Neural cell (in vitro differentiated cells): Measurements from ENCODE around the gene NCEH1. TPM values are rescaled to one million over a fixed set of nuclear protein-coding genes. Genes with fewer than 3 reads are reported as not detected.
A peak's percentile ranks its signal among the peaks of the same experiment; 100 is the strongest.
"Not testable (repeated sequence)": the region's sequence is repeated elsewhere in the genome, so short reads cannot be mapped to it uniquely, and the experiment has no call there.

ENCODE experiments used
- H2AFZ ChIP-seq: fragments of 200-600, 300-800 bp; sonication (generic), shearing (Covaris generic); 2 replicates; pipeline ENCODE4 v1.6.0; 2014; ENCODE audit warnings: low read depth, mild to moderate bottlenecking, antibody characterized with exemption, low read length, moderate library complexity
- H3F3A ChIP-seq: fragments of 200-600 bp; shearing (Covaris generic); 2 replicates; pipeline ENCODE4 v1.6.1; 2016; ENCODE audit warnings: mild to moderate bottlenecking, moderate library complexity, mixed read lengths, antibody characterized with exemption, low read length; ENCODE audit not compliant: insufficient read depth, poor library complexity, severe bottlenecking
- H3K27ac ChIP-seq: fragments of 200-600, 300-800 bp; sonication (generic), shearing (Covaris generic); 2 replicates; pipeline ENCODE4 v1.5.1; 2014; ENCODE audit warnings: mild to moderate bottlenecking, low read length, moderate library complexity
- H3K27me3 ChIP-seq: fragments of 300-800, 200-600 bp; sonication (generic), shearing (Covaris generic); 2 replicates; pipeline ENCODE4 v1.6.0; 2014; ENCODE audit warnings: mild to moderate bottlenecking, low read depth, low read length, moderate library complexity; ENCODE audit not compliant: insufficient read depth
- H3K36me3 ChIP-seq: fragments of 300-800, 200-600 bp; sonication (generic), shearing (Covaris generic); 2 replicates; pipeline ENCODE4 v1.5.1; 2014; ENCODE audit warnings: mild to moderate bottlenecking, antibody characterized with exemption, low read length, moderate library complexity; ENCODE audit not compliant: insufficient read depth
- H3K4me2 ChIP-seq: fragments of 300-800, 200-600 bp; sonication (generic), shearing (Covaris generic); 2 replicates; pipeline ENCODE4 v1.6.0; 2014; ENCODE audit warnings: mild to moderate bottlenecking, low read length
- H3K4me3 ChIP-seq: fragments of 300-800, 200-600 bp; sonication (generic), shearing (Covaris generic); 2 replicates; pipeline ENCODE4 v1.5.1; 2014; ENCODE audit warnings: mild to moderate bottlenecking, low read length, moderate library complexity
- H3K79me2 ChIP-seq: fragments of 200-600 bp; shearing (Covaris generic); replicated peaks from 2 replicates; pipeline ENCODE4 v1.6.0; 2014; ENCODE audit warnings: mild to moderate bottlenecking, low read length, moderate library complexity; ENCODE audit not compliant: insufficient read depth
- H3K9ac ChIP-seq: fragments of 300-800, 200-600 bp; sonication (generic), shearing (Covaris generic); 2 replicates; pipeline ENCODE4 v1.6.1; 2016; ENCODE audit warnings: mild to moderate bottlenecking, low read length, mixed read lengths
- H3K9me2 ChIP-seq: fragments of 200-600 bp; shearing (Covaris generic); 2 replicates; pipeline ENCODE4 v1.6.1; 2016; ENCODE audit warnings: mild to moderate bottlenecking, low read length, mixed read lengths; ENCODE audit not compliant: insufficient read depth
- H3K9me3 ChIP-seq: fragments of 200-600, 300-800 bp; sonication (generic), shearing (Covaris generic); 2 replicates; pipeline ENCODE4 v1.6.1; 2016; ENCODE audit warnings: mild to moderate bottlenecking, mixed run types, low read length, moderate library complexity, mixed read lengths
- H4K20me1 ChIP-seq: fragments of 200-600 bp; shearing (Covaris generic); 2 replicates; pipeline ENCODE4 v1.6.1; 2016; ENCODE audit warnings: mild to moderate bottlenecking, mixed run types; ENCODE audit not compliant: insufficient read depth
- EP300 ChIP-seq: fragments of 450-650 bp; conservative IDR thresholded peaks from 2 replicates; pipeline ENCODE4 v1.6.1; 2014; ENCODE audit warnings: antibody characterized with exemption, mild to moderate bottlenecking, moderate library complexity; ENCODE audit not compliant: poor library complexity, severe bottlenecking
- EZH2 ChIP-seq: fragments of 200-600, 300-800 bp; shearing (Covaris generic), sonication (generic); IDR thresholded peaks from 2 replicates; pipeline ENCODE4 v1.6.1; 2014; ENCODE audit warnings: antibody characterized with exemption, low read length, borderline replicate concordance, mild to moderate bottlenecking; ENCODE audit not compliant: insufficient read depth, poor library complexity, severe bottlenecking
- MXI1 ChIP-seq: fragments of 450-650 bp; conservative IDR thresholded peaks from 2 replicates; pipeline ENCODE4 v1.6.1; 2014; ENCODE audit warnings: antibody characterized with exemption, mild to moderate bottlenecking; ENCODE audit not compliant: poor library complexity, severe bottlenecking
- POLR2AphosphoS5 ChIP-seq: IDR thresholded peaks from 2 replicates; pipeline ENCODE4 v1.6.1; 2012
- RAD21 ChIP-seq: fragments of 450-650 bp; conservative IDR thresholded peaks from 2 replicates; pipeline ENCODE4 v1.6.1; 2014; ENCODE audit warnings: antibody characterized with exemption, mild to moderate bottlenecking, moderate library complexity
- REST ChIP-seq: IDR thresholded peaks from 2 replicates; pipeline ENCODE4 v1.6.1; 2012; ENCODE audit warnings: borderline replicate concordance
- SMC3 ChIP-seq: fragments of 450-650 bp; conservative IDR thresholded peaks from 2 replicates; pipeline ENCODE4 v1.6.1; 2014; ENCODE audit warnings: antibody characterized with exemption, mild to moderate bottlenecking, moderate library complexity; ENCODE audit not compliant: poor library complexity
- TAF1 ChIP-seq: IDR thresholded peaks from 2 replicates; pipeline ENCODE4 v1.6.1; 2012; ENCODE audit warnings: low read depth
- polyA minus RNA-seq: library from RNA; depleted of rRNA, polyadenylated mRNA; stranded (reverse); fragments of >200 nt; gene quantifications from 2 replicates; pipeline ENCODE4 v1.2.3, GENCODE V29; 2014
- polyA plus RNA-seq: library from polyadenylated mRNA; depleted of rRNA; stranded (reverse); fragments of >200 nt; gene quantifications from 2 replicates; pipeline ENCODE4 v1.2.3, GENCODE V29; 2014
- TF ChIP-seq, protein P1 (sequence below): fragments of 450-650 bp; IDR thresholded peaks from 2 replicates; pipeline ENCODE4 v1.5.1; 2014; ENCODE audit warnings: antibody characterized with exemption, mild to moderate bottlenecking, moderate library complexity; ENCODE audit not compliant: poor library complexity, severe bottlenecking

The NCEH1 gene
- polyA plus RNA-seq (2.1 TPM in 1 of 2 replicates, not detected in the other), polyA minus RNA-seq (0.46 and 1.5 TPM in 2 replicates)

DNA sequence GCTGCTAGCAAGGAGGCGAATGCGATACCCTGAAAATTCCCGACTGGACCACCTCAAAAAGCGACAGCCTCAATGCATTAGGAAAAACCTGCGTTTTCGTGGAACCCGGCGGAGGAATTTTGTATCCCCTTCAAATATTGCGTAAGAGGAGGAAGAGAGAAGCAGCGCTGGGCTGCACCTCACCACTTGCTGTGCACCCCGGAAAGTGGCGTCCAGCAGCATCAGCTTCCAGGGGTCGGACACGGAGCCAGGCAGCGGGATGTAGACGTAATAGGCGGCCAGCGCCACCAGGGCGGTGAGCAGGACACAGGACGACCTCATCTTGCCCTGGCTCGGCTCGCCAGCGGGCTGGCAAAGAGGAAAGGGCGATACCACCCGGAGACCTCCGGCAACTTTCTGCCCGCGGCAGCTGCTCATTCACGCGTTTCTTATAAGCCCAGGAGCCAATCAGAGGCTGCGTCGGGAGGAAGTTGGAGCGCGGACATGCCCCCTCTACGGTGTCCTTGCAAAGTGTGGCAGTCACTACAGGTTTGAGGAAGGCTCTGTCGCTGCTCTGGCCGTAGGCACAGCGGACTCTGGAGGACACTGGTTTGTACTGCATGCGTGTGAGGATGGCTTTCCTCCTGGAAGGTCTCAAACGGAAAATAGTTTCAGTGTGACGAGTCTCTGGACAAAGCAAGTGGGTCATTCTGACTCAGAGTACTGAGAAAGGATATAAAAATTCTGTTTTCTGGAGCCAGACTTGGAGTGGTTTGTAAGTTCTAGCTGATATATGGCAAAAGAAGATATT is at the start of gene NCEH1:
TSS of gene NCEH1 (minus strand) at position 404 of the 790 bp plus-strand sequence. CDS start at position 321, 83 bp downstream.
- no peaks in the 10 kb centered on the region for H4K20me1 ChIP-seq
- H3K79me2 ChIP-seq = no peaks in the 10 kb centered on the region
- H3K9ac ChIP-seq = peak within 1 kb of the TSS; percentile 47
- no peaks in the 10 kb centered on the region for H3K9me2 ChIP-seq
- H2AFZ ChIP-seq = peak within 1 kb of the TSS; percentile 46
- TF ChIP-seq REST (no peak), EP300 (no peak), EZH2 (no peak), POLR2AphosphoS5 (no peak), TAF1 (no peak), SMC3 (peak; percentile 58), MXI1 (peak; percentile 64), RAD21 (peak; percentile 68)
- TF ChIP-seq, protein P1, sequence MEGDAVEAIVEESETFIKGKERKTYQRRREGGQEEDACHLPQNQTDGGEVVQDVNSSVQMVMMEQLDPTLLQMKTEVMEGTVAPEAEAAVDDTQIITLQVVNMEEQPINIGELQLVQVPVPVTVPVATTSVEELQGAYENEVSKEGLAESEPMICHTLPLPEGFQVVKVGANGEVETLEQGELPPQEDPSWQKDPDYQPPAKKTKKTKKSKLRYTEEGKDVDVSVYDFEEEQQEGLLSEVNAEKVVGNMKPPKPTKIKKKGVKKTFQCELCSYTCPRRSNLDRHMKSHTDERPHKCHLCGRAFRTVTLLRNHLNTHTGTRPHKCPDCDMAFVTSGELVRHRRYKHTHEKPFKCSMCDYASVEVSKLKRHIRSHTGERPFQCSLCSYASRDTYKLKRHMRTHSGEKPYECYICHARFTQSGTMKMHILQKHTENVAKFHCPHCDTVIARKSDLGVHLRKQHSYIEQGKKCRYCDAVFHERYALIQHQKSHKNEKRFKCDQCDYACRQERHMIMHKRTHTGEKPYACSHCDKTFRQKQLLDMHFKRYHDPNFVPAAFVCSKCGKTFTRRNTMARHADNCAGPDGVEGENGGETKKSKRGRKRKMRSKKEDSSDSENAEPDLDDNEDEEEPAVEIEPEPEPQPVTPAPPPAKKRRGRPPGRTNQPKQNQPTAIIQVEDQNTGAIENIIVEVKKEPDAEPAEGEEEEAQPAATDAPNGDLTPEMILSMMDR = peak; percentile 79
- no peaks in the 10 kb centered on the region for H3K36me3 ChIP-seq
- H3K4me3 ChIP-seq = peak within 1 kb of the TSS; percentile 82
- H3K4me2 ChIP-seq = peak within 1 kb of the TSS; percentile 45
- H3K27ac ChIP-seq = no peak within 1 kb of the TSS
- H3K9me3 ChIP-seq = no peaks in the 10 kb centered on the region
- H3F3A ChIP-seq = no peaks in the 10 kb centered on the region
- H3K27me3 ChIP-seq = peaks cover 5% of the 10 kb centered on the region

- H3K79me2 ChIP-seq, H2AFZ ChIP-seq, H3K27me3 ChIP-seq, H3K9me2 ChIP-seq, H3K4me2 ChIP-seq, H3F3A ChIP-seq, H4K20me1 ChIP-seq, H3K9me3 ChIP-seq, H3K9ac ChIP-seq, H3K4me3 ChIP-seq, H3K36me3 ChIP-seq, H3K27ac ChIP-seq: not testable (repeated sequence)
Observed at GRCh38 chr3:172760416-172760815, 49.5 kb upstream of the NCEH1 start.
